OCI-M2 (cell line): ENCODE measurements around the gene SSTR3.
"Not testable (repeated sequence)": the region's sequence is repeated elsewhere in the genome, so short reads cannot be mapped to it uniquely, and the experiment has no call there.

Experiments used
- DNase-seq: peaks from one replicate; lab custom pipeline; 2025; ENCODE audit not compliant: unreplicated experiment; lab: John Stamatoyannopoulos, UW

The SSTR3 gene

GRCh38 chr22:37182949-37183245 is 29.4 kb downstream of the SSTR3 start:
- no peak for DNase-seq

GRCh38 chr22:37182101-37182948 is 30.0 kb downstream of the SSTR3 start:
- no peak for DNase-seq

GRCh38 chr22:37181681-37182080 is 30.6 kb downstream of the SSTR3 start:
- no peak for DNase-seq

- DNase-seq = no peak
Measured at GRCh38 chr22:37180531-37181231, 31.6 kb downstream of the SSTR3 start.

- no peak for DNase-seq
Measured at GRCh38 chr22:37179622-37180420, 32.5 kb downstream of the SSTR3 start.

- no peak for DNase-seq
Measured at GRCh38 chr22:37179126-37179470, 33.2 kb downstream of the SSTR3 start.

GRCh38 chr22:37178350-37179125 is 33.7 kb downstream of the SSTR3 start:
- DNase-seq = no peak

- no peak for DNase-seq
Measured at GRCh38 chr22:37177755-37178154, 34.5 kb downstream of the SSTR3 start.

GRCh38 chr22:37177221-37177620 is 35.1 kb downstream of the SSTR3 start:
- no peak for DNase-seq

GRCh38 chr22:37176464-37177061 is 35.7 kb downstream of the SSTR3 start:
- DNase-seq = no peak

- DNase-seq = no peak
Measured at GRCh38 chr22:37175414-37176281, 36.6 kb downstream of the SSTR3 start.

- no peak for DNase-seq
Measured at GRCh38 chr22:37174964-37175363, 37.3 kb downstream of the SSTR3 start.

- DNase-seq = no peak
Measured at GRCh38 chr22:37173709-37174108, 38.6 kb downstream of the SSTR3 start.

- no peak for DNase-seq
Measured at GRCh38 chr22:37172266-37173245, 39.7 kb downstream of the SSTR3 start.

GRCh38 chr22:37171662-37172061 is 40.6 kb downstream of the SSTR3 start:
- no peak for DNase-seq

GRCh38 chr22:37170689-37171405 is 41.4 kb downstream of the SSTR3 start:
- DNase-seq = not testable (repeated sequence)

- DNase-seq = no peak
Measured at GRCh38 chr22:37169947-37170688, 42.2 kb downstream of the SSTR3 start.
